ENCODE data around the gene LOC101059915.

The LOC101059915 gene

DNA sequence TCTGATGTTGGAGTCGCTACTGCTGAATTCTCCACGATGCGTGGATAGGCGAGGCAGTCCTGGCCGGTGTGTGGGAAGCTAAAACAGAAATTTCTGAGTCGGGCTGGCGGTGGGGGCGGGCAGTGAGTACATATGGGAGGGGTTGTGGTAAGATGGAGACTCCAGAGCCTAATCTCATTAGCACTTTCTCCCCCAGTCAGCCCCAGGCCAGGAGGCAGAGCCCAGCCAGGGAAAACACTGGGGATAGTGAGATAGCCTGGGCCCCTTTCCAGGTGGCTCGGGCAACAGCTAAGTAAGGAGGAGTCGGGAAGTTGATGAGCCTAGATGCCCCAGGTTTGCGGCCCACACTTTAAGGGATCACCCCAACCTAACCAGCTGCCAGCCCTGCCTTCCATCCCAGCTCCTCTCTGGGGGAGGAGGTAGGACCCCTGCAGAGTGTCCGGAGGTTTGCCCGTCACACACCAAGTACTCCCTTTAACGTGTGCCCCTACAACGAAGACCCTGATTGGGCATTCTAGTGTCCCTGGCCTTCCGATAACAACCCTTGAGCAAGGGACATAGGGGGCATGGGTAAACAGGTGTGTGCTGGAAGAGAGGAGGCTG is 2.4 kb upstream of the LOC101059915 start:
- Histone ChIP-seq H3K4me2 (ENCODE audit: control insufficient read depth, insufficient read depth) (no peak overlapping the region), H3K9me3 (replicated peaks; ENCODE audit: control insufficient read depth, insufficient read depth, low read length) (no peaks in the 10 kb centered on the region; the same call in 2 of the 3 replicates), H3K4me1 (ENCODE audit: control insufficient read depth, insufficient read depth, low read length) (peaks cover 5% of the 10 kb centered on the region), H3K27ac (ENCODE audit: control insufficient read depth, insufficient read depth) (no peak overlapping the region), H3K27me3 (replicated peaks in 1 of 2; ENCODE audit: control insufficient read depth in 2 of 2, insufficient read depth in 2 of 2, low read length in 1 of 2) (no peaks in the 10 kb centered on the region; a peak in 1 of 4 replicates), H3K9ac (ENCODE audit: control insufficient read depth, insufficient read depth, low read length) (no peak overlapping the region), H2AFZ (ENCODE audit: control insufficient read depth, low read depth, low read length) (no peak overlapping the region), H3K36me3 (ENCODE audit: control insufficient read depth in 2 of 2, insufficient read depth in 2 of 2, low read length in 1 of 2) (no peaks in the 10 kb centered on the region), H3K79me2 (ENCODE audit: control insufficient read depth, insufficient read depth, low read length) (no peaks in the 10 kb centered on the region), H3K4me3 (no peak overlapping the region), H4K20me1 (ENCODE audit: control insufficient read depth, insufficient read depth) (no peaks in the 10 kb centered on the region)
- intact Hi-C loops (cut with micrococcal nuclease; ENCODE audit: unreplicated experiment) = no loop called here
- no peak for FAIRE-seq
- 84% methylated on average over 16 of the region's 16 CpGs for WGBS (ENCODE audit: insufficient coverage, insufficient replicate concordance, low lambda C conversion rate, missing lambda C conversion rate)
- ChIA-PET RAD21 (ENCODE audit: unreplicated experiment) (no interaction called here), CTCF (no interaction called here), SMC1A (ENCODE audit: uncharacterized antibody, unreplicated experiment) (interaction anchor here (0.5 kb wide), 1 partner anchor 162 kb away, joined by 3 read pairs; no protein-coding TSS in a partner anchor), POLR2A (no interaction called here)
- no peak for DNase-seq (ENCODE audit: low read depth, low spot score)
- no peak for ATAC-seq
- in situ Hi-C loops (cut with MboI) = loop anchor here (25.0 kb wide), 2 partner anchors 197 to 878 kb away; no protein-coding TSS in a partner anchor
- TF ChIP-seq CREM (IDR thresholded peaks at IDR 0.05; ENCODE audit: low read depth) = no peak
- no peak for TF ChIP-seq BACH1 (IDR thresholded peaks at IDR 0.05; ENCODE audit: borderline replicate concordance)
- TF ChIP-seq, protein P1, sequence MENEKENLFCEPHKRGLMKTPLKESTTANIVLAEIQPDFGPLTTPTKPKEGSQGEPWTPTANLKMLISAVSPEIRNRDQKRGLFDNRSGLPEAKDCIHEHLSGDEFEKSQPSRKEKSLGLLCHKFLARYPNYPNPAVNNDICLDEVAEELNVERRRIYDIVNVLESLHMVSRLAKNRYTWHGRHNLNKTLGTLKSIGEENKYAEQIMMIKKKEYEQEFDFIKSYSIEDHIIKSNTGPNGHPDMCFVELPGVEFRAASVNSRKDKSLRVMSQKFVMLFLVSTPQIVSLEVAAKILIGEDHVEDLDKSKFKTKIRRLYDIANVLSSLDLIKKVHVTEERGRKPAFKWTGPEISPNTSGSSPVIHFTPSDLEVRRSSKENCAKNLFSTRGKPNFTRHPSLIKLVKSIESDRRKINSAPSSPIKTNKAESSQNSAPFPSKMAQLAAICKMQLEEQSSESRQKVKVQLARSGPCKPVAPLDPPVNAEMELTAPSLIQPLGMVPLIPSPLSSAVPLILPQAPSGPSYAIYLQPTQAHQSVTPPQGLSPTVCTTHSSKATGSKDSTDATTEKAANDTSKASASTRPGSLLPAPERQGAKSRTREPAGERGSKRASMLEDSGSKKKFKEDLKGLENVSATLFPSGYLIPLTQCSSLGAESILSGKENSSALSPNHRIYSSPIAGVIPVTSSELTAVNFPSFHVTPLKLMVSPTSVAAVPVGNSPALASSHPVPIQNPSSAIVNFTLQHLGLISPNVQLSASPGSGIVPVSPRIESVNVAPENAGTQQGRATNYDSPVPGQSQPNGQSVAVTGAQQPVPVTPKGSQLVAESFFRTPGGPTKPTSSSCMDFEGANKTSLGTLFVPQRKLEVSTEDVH (IDR thresholded peaks at IDR 0.05; ENCODE audit: low read depth, partially characterized antibody) = no peak
- TF ChIP-seq, protein P2, sequence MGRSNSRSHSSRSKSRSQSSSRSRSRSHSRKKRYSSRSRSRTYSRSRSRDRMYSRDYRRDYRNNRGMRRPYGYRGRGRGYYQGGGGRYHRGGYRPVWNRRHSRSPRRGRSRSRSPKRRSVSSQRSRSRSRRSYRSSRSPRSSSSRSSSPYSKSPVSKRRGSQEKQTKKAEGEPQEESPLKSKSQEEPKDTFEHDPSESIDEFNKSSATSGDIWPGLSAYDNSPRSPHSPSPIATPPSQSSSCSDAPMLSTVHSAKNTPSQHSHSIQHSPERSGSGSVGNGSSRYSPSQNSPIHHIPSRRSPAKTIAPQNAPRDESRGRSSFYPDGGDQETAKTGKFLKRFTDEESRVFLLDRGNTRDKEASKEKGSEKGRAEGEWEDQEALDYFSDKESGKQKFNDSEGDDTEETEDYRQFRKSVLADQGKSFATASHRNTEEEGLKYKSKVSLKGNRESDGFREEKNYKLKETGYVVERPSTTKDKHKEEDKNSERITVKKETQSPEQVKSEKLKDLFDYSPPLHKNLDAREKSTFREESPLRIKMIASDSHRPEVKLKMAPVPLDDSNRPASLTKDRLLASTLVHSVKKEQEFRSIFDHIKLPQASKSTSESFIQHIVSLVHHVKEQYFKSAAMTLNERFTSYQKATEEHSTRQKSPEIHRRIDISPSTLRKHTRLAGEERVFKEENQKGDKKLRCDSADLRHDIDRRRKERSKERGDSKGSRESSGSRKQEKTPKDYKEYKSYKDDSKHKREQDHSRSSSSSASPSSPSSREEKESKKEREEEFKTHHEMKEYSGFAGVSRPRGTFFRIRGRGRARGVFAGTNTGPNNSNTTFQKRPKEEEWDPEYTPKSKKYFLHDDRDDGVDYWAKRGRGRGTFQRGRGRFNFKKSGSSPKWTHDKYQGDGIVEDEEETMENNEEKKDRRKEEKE (IDR thresholded peaks at IDR 0.05) = no peak
- TF ChIP-seq, protein P3, sequence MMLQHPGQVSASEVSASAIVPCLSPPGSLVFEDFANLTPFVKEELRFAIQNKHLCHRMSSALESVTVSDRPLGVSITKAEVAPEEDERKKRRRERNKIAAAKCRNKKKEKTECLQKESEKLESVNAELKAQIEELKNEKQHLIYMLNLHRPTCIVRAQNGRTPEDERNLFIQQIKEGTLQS (IDR thresholded peaks at IDR 0.05; ENCODE audit: borderline replicate concordance, extremely low read depth, low read depth, low read length) = no peak
- no TSS peak for BruUV-seq (replicated peaks)
